SJSA1 (cell line): ENCODE measurements around the gene KIAA0930. TPM values are rescaled to one million over a fixed set of nuclear protein-coding genes. Genes with fewer than 3 reads are reported as not detected.
A peak's percentile ranks its signal among the peaks of the same experiment; 100 is the strongest.

ENCODE experiments used
- DNase-seq, 2 experiments: peaks; one replicate each; pipeline ENCODE4 v3.0.0-alpha.2; 2015 to 2020; ENCODE audit warnings: low spot score in 2 of 2, low read depth in 1 of 2
- H3K27ac ChIP-seq: fragments of 250-450 bp; sonication (Bioruptor Pico); 2 replicates; pipeline ENCODE4 v1.5.1; 2020; ENCODE audit warnings: mild to moderate bottlenecking, moderate library complexity
- H3K27me3 ChIP-seq: fragments of 250-450 bp; sonication (Bioruptor Pico); replicated peaks from 2 replicates; pipeline ENCODE4 v1.5.1; 2020; ENCODE audit warnings: mild to moderate bottlenecking, moderate library complexity
- H3K36me3 ChIP-seq: fragments of 250-450 bp; sonication (Bioruptor Pico); 2 replicates; pipeline ENCODE4 v1.5.1; 2020; ENCODE audit warnings: mild to moderate bottlenecking
- H3K4me1 ChIP-seq: fragments of 250-450 bp; sonication (Bioruptor Pico); replicated peaks from 2 replicates; pipeline ENCODE4 v1.6.1; 2021; ENCODE audit warnings: mild to moderate bottlenecking
- H3K4me3 ChIP-seq: fragments of 250-450 bp; sonication (Bioruptor Pico); 2 replicates; pipeline ENCODE4 v1.5.1; 2020; ENCODE audit warnings: mild to moderate bottlenecking
- H3K9me3 ChIP-seq: fragments of 250-450 bp; sonication (Bioruptor Pico); replicated peaks from 2 replicates; pipeline ENCODE4 v1.5.1; 2020; ENCODE audit warnings: mild to moderate bottlenecking
- total RNA-seq: library from RNA; depleted of rRNA; stranded (reverse); fragments of >200 nt; shearing (Covaris generic); gene quantifications from 2 replicates; pipeline ENCODE4 v1.2.3, GENCODE V29; 2014

Gene KIAA0930
- total RNA-seq, 1 experiment from 2014 or later = 192 TPM

- no peaks in the 10 kb centered on the region for H3K27me3 ChIP-seq
- no peak overlapping the region for H3K4me3 ChIP-seq
- no peaks in the 10 kb centered on the region for H3K9me3 ChIP-seq
- H3K27ac ChIP-seq = no peak overlapping the region
- H3K36me3 ChIP-seq = no peaks in the 10 kb centered on the region
- peak in 1 of 2 experiments; percentile 37 for DNase-seq
- H3K4me1 ChIP-seq = peaks cover 13% of the 10 kb centered on the region
Observed at GRCh38 chr22:45254789-45255278, 14.1 kb upstream of the KIAA0930 start.

- Histone ChIP-seq H3K27ac (no peak overlapping the region), H3K4me1 (peaks cover 13% of the 10 kb centered on the region), H3K4me3 (no peak overlapping the region), H3K27me3 (no peaks in the 10 kb centered on the region), H3K9me3 (no peaks in the 10 kb centered on the region), H3K36me3 (no peaks in the 10 kb centered on the region)
- DNase-seq = no peak
Observed at GRCh38 chr22:45254388-45254787, 13.7 kb upstream of the KIAA0930 start.

GRCh38 chr22:45253039-45253641, 12.4 kb upstream of the KIAA0930 start:
- Histone ChIP-seq H3K9me3 (no peaks in the 10 kb centered on the region), H3K27me3 (no peaks in the 10 kb centered on the region), H3K36me3 (no peaks in the 10 kb centered on the region), H3K4me3 (no peak overlapping the region), H3K27ac (no peak overlapping the region), H3K4me1 (peaks cover 18% of the 10 kb centered on the region)
- DNase-seq = no peak

- Histone ChIP-seq H3K27ac (no peak overlapping the region), H3K9me3 (no peaks in the 10 kb centered on the region), H3K27me3 (no peaks in the 10 kb centered on the region), H3K4me1 (peaks cover 29% of the 10 kb centered on the region), H3K36me3 (no peaks in the 10 kb centered on the region), H3K4me3 (no peak overlapping the region)
- DNase-seq = no peak
Observed at GRCh38 chr22:45251825-45252224, 11.1 kb upstream of the KIAA0930 start.

- DNase-seq = no peak
- Histone ChIP-seq H3K36me3 (no peaks in the 10 kb centered on the region), H3K4me3 (no peak overlapping the region), H3K27me3 (no peaks in the 10 kb centered on the region), H3K4me1 (peaks cover 38% of the 10 kb centered on the region), H3K9me3 (no peaks in the 10 kb centered on the region), H3K27ac (no peak overlapping the region)
Observed at GRCh38 chr22:45248832-45249561, 8.3 kb upstream of the KIAA0930 start.

GRCh38 chr22:45246060-45246985, 5.6 kb upstream of the KIAA0930 start:
- H3K9me3 ChIP-seq = no peaks in the 10 kb centered on the region
- H3K4me1 ChIP-seq = peaks cover 49% of the 10 kb centered on the region
- DNase-seq = peak; percentile 80 to 83
- no peak overlapping the region for H3K4me3 ChIP-seq
- no peaks in the 10 kb centered on the region for H3K27me3 ChIP-seq
- peak overlapping the region; percentile 47 for H3K27ac ChIP-seq
- no peaks in the 10 kb centered on the region for H3K36me3 ChIP-seq

GRCh38 chr22:45244916-45245315, 4.2 kb upstream of the KIAA0930 start:
- no peak overlapping the region for H3K27ac ChIP-seq
- 0 out of 2 replicates have a peak, but pooled peaks cover 2% of the 10 kb centered on the region for H3K9me3 ChIP-seq
- no peak overlapping the region for H3K4me3 ChIP-seq
- no peaks in the 10 kb centered on the region for H3K27me3 ChIP-seq
- H3K36me3 ChIP-seq = no peaks in the 10 kb centered on the region
- peaks cover 53% of the 10 kb centered on the region for H3K4me1 ChIP-seq
- no peak for DNase-seq

GRCh38 chr22:45242778-45243191, 2.1 kb upstream of the KIAA0930 start:
- peak in 1 of 2 experiments; percentile 34 for DNase-seq
- H3K4me3 ChIP-seq = no peak overlapping the region
- H3K4me1 ChIP-seq = peaks cover 55% of the 10 kb centered on the region
- H3K36me3 ChIP-seq = peaks cover 18% of the 10 kb centered on the region
- H3K27ac ChIP-seq = no peak overlapping the region
- H3K27me3 ChIP-seq = no peaks in the 10 kb centered on the region
- 0 out of 2 replicates have a peak, but pooled peaks cover 2% of the 10 kb centered on the region for H3K9me3 ChIP-seq

- DNase-seq = peak in 1 of 2 experiments; percentile 38
- H3K4me3 ChIP-seq = peak overlapping the region; percentile 75
- no peak overlapping the region for H3K27ac ChIP-seq
- no peaks in the 10 kb centered on the region for H3K27me3 ChIP-seq
- H3K36me3 ChIP-seq = peaks cover 33% of the 10 kb centered on the region
- peaks cover 34% of the 10 kb centered on the region for H3K4me1 ChIP-seq
- 0 out of 2 replicates have a peak, but pooled peaks cover 2% of the 10 kb centered on the region for H3K9me3 ChIP-seq
Observed at GRCh38 chr22:45240104-45240809, 437 bp downstream of the KIAA0930 start.

- Histone ChIP-seq H3K27me3 (no peaks in the 10 kb centered on the region), H3K27ac (no peak overlapping the region), H3K4me3 (peak overlapping the region; percentile 75), H3K4me1 (peaks cover 28% of the 10 kb centered on the region), H3K9me3 (0 out of 2 replicates have a peak, but pooled peaks cover 2% of the 10 kb centered on the region), H3K36me3 (peaks cover 33% of the 10 kb centered on the region)
- no peak for DNase-seq
Observed at GRCh38 chr22:45239681-45240051, 1.0 kb downstream of the KIAA0930 start.

- Histone ChIP-seq H3K27ac (no peak overlapping the region), H3K4me3 (peak overlapping the region; percentile 75), H3K9me3 (0 out of 2 replicates have a peak, but pooled peaks cover 2% of the 10 kb centered on the region), H3K27me3 (no peaks in the 10 kb centered on the region), H3K4me1 (peaks cover 27% of the 10 kb centered on the region), H3K36me3 (peaks cover 35% of the 10 kb centered on the region)
- DNase-seq = no peak
Observed at GRCh38 chr22:45238957-45239680, 1.6 kb downstream of the KIAA0930 start.

GRCh38 chr22:45238076-45238956, 2.4 kb downstream of the KIAA0930 start:
- no peak overlapping the region; the same call in 1 of the 2 replicates for H3K4me3 ChIP-seq
- 0 out of 2 replicates have a peak, but pooled peaks cover 2% of the 10 kb centered on the region for H3K9me3 ChIP-seq
- no peak for DNase-seq
- no peaks in the 10 kb centered on the region for H3K27me3 ChIP-seq
- peaks cover 37% of the 10 kb centered on the region for H3K36me3 ChIP-seq
- H3K27ac ChIP-seq = no peak overlapping the region
- peaks cover 26% of the 10 kb centered on the region for H3K4me1 ChIP-seq
